NCI-H2227 (cell line): ENCODE data around the gene L3MBTL4.
"Not testable (repeated sequence)": the region's sequence is repeated elsewhere in the genome, so short reads cannot be mapped to it uniquely, and the experiment has no call there.

ENCODE experiments used
- DNase-seq: peaks from one replicate; lab custom pipeline; 2025; ENCODE audit not compliant: unreplicated experiment; lab: John Stamatoyannopoulos, UW

Gene L3MBTL4

GRCh38 chr18:6055711-6056110 lies 359.0 kb downstream of the L3MBTL4 start:
- no peak for DNase-seq

DNA sequence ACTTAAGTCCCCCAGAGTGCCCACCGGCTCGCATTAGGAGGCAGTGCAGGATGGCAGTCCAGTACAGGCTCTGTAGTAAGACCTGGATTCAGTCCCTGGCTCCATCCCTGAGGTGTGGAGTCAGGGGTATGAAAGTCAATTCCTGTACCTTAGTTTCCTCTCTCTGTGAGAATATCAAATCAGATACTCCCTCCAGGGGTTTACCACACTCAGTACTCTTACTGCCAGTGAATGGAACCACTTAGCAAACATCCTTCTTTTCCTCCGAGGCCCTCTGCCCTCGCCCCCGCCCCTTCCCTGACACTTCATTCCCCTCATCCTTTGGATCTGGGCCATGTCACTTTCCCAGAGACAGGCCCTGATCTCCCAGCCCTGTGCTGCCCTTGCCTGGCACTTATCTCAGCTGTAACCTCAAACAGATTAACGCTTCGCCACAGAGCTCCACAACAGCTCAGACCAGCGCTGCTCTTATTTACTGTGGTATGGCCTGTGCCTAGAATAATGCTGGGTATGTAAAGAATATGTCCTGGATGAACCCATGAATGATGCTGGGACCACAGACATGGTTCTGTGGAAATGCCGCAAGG lies 360.4 kb downstream of the L3MBTL4 start:
- no peak for DNase-seq

DNA sequence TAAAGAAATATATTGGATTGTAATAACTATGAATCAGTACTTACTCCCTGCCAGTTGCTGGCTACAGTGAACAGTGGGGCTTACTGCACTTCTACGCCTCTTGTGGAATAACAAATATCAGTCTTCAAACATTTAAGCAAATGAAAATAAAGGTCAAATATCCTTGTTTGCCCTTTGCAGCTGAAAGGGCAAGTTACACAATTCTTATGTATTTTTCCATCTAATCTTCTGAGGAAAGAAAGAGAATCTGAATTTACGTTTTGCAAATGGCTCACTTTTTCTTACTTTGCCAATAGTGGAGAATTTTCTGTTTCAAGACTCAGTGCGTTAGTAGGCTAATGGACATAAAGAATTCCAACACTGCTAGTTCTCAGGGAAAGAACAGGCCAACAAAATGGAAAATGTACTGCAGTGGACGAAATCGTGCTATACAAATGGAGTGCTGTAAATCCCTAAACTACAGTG lies 362.2 kb downstream of the L3MBTL4 start:
- no peak for DNase-seq

DNA sequence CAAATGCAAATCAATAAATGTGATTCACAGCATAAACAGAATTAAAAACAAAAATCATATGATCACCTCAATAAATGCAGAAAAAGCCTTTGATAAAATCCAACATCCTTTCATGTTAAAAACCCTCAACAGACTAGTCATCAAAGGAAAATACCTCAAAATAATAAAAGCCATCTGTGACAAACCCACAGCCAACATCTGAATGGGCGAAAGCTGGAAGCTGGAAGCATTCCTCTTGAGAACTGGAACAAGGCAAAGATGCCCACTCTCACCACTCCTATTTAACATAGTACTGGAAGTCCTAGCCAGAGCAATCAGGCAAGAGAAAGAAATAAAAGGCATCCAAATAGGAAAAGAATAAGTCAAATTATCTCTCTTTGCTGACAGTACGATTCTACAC lies 367.1 kb downstream of the L3MBTL4 start:
- not testable (repeated sequence) for DNase-seq

- no peak for DNase-seq
Measured at GRCh38 chr18:6044773-6045172, 369.9 kb downstream of the L3MBTL4 start.

GRCh38 chr18:6044319-6044718 lies 370.4 kb downstream of the L3MBTL4 start:
- DNase-seq, result no peak

DNA sequence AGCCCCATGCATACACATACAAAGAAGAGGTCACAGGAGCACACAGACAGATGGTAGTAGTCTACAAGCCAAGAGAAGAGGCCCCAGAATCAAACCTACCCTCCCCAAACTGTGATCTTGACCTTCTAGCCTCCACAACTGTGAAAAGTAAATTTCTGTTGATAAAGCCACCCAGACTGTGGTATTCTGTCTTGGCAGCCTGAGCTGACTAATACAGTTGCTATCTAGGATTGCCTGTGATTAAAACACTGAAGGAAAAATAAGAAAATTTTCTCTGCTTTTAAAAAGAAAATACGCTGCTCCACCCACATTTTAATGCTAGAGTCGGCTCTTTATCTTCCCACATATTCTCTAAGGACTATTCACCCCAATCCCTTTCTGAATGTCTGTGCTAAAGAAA lies 375.7 kb downstream of the L3MBTL4 start:
- no peak for DNase-seq

DNA sequence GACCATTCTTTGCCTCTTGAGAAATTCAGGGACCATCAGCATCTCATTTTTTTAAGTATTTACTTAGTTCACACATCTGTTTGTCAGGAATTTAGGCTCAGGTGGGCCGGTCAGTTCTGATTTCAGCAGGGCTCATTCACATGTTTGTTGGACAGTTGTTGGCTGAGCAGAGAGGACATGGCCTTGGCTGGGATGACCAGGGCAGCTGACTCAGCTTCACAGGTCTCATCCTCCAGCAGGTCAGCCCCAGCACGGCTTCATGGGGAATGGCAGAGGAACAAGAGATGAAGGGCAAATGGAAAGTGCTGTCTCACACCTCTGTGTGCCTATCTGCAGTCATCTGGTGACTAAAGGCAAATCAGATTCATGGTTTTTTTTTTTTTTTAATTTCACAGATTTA lies 383.3 kb downstream of the L3MBTL4 start:
- DNase-seq, result no peak

DNA sequence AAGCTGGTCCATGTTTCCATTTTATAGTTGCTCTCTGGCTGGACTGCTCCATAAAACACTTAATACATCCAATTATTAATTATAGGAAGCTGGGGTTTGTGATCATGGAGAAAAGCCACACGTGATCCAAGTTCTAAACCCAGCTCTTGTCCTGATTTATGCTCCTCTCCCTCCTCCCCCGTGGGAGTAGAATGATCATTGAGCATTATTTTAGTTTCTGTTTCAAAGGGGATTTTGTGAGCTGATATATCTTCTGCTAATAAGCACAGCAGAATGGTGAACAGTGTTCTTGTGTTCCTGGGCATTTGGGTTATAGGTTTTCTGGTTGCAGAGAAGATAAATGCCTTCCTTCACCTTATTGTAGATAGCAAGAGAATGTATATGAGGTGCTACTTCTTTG lies 383.7 kb downstream of the L3MBTL4 start:
- no peak for DNase-seq

- no peak for DNase-seq
Measured at GRCh38 chr18:6024745-6025248, 389.9 kb downstream of the L3MBTL4 start.

DNA sequence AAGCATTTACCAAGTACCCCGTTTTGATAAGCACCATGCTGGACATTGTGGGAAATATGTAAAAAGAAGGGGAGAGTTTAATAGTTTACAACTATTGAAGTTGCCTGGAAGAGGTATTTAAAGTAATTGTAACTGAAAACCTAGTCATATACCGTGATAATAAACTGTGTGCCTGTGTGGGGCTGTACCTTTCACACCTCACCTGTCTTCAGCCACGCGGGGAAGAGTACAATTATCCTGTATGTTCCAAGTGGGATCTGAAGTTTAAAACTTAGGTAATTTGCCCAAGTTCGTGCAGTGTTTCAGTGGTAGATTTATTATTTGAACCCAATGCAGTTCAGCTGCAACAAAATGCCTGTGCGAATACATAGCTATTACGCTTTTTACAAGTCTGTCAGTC lies 391.2 kb downstream of the L3MBTL4 start:
- DNase-seq, result no peak

- no peak for DNase-seq
Measured at GRCh38 chr18:6022845-6023244, 391.9 kb downstream of the L3MBTL4 start.

- DNase-seq, result no peak
Measured at GRCh38 chr18:6022074-6022444, 392.7 kb downstream of the L3MBTL4 start.

DNA sequence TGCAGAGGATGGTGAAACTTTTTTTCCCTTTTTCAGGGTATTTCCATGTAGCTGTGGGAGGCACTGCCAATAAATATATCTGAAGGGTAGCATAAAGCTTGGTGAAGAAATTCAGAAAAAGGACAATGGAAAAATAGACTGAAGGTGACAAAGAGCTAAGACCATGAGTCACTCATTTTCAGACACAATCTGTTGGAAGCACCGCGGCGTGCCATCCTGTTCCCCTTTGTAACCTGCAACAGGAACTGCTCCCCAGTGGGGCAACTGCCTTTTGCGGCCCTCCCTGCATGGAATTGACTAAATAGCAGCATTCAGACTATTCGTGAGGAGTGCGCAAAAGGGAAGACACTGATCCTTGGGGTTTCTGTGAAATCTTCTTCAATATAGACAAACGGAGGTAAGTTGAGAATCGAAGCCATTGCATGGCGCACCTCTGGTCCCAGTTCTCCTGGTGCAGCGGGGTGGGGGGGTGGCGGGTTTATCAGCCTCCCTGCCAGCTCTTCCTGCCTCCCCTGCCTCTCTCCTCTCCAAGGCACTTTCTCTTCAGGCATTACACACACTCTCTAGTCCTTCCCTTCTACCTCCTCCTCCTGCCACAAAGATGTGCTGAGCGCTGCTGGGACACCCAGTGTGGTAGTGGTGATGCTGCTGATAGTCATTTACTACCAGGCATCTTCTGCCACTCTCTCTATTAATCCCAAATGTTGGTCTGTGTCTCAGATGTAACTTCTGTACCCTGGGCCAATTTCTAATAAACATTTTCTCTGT lies 393.2 kb downstream of the L3MBTL4 start:
- no peak for DNase-seq

DNA sequence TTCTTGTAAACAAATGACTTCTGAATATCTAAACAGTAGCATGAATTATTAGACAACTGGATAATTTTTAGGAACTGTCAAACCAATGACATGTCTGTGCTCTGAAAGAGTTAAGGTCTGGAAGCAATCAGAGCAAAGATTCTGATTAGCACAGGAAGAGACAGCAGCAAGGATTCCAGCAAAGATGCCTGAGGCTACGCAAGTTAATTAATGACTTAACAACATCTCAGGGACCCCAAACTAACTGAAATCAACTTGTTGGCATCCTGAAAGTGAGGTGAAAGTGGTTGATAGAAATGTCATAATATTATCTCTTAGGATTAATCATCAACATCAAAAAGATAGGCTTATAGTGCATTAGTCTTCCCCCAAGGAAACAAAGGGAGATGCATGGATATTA lies 396.0 kb downstream of the L3MBTL4 start:
- DNase-seq, result no peak

DNA sequence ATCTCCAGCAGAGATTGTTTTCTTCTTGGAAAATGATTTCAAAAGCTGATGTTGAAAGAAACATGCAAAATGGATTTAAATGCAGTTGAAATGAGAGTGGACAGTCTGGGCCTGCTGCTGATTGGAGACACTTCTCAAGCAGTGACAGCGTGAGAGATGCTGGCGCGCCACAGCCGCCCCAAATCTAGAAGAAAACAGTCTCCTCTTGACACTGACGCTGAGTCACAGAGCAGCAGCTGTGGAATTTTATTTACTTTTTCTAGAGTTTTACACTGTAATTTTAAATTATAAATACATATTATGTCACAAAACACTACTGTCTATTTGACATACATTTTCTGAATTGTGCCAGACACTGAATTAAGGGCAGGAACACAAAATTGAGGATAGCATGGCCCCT lies 397.5 kb downstream of the L3MBTL4 start:
- DNase-seq, result no peak

- no peak for DNase-seq
Measured at GRCh38 chr18:6015364-6015763, 399.3 kb downstream of the L3MBTL4 start.

GRCh38 chr18:6013171-6013810 lies 401.4 kb downstream of the L3MBTL4 start:
- no peak for DNase-seq

DNA sequence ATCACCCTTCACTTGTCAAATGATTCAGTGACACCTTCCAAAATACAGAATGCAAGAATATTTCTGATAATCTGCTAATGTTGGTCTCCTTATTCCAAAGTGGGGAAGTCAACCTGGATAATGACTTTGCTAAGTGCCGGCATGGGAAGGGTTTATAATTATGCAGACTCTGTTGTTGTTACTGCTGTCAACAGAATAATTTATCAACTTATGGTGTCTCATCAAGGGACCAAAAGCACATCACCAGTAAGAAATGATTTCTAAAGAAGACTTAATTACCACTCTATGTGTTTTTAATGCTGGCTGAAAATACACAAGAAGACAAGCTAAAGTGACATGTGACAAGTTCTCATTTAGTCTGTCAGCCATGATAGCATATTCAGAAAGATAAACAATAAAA lies 403.8 kb downstream of the L3MBTL4 start:
- DNase-seq, result no peak

DNA sequence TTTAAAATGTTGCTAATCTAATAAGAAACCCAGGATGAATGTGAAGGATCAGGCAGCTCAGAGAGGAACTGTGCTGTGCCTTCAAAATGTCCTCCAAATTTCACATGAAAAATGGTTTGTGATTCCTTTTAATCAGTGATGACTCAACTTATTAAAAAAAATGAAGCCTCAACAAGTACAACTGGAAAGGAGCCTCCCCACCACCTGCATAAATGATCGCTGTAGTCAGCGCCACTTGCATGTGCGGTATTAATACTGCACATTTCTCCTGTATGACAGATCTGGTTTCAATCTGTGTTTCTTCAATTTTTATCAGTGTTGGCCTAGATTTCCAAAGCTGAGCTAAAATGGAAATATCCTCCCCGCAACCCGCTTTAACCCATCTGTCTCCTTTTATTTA lies 404.4 kb downstream of the L3MBTL4 start:
- no peak for DNase-seq

DNA sequence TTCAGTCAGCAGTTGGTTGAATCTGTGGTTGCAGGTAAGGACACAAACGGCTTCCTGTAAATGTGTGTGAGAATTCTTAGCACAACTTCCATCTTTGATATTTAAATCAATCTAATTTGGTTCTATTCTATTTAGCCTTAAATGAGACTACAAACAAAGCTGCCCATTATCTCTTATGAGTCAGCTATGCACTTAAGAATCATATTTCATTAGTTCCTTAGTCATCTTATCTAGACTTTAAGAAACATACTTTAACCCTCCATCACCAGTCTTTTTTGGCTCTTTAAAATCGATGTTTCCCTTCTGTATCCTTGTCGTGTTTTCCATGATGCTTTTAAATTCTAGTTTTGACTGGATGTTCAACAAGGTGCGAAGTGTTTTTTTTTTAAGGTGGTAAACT lies 405.0 kb downstream of the L3MBTL4 start:
- DNase-seq, result no peak

DNA sequence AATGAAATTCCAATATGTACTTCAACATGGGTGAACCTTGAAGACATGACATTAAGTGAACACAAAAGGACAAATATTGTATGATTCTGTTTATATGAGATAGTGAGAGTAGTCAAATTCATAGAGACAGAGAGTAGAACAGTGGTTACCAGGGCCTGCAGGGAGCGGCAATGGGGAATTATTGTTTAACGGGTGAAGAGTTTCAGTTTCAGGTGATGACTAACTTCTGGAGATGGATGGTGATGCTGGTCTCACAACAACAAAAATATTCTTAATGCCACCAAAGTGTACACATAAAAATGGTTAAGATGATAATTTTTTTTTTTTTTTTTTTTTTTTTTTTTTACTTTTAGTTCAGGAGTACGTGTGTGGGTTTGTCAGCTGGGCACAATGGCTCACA lies 410.0 kb downstream of the L3MBTL4 start:
- no peak for DNase-seq
